Calu3 (cell line): ENCODE data around the gene SMCO2. TPM values are rescaled to one million over a fixed set of nuclear protein-coding genes. Genes with fewer than 3 reads are reported as not detected.

ENCODE experiments used
- BruUV-seq: library from RNA; stranded (reverse); fragments of 400-500 nt; replicated peaks from 2 replicates; lab custom pipeline; 2021; lab: Mats Ljungman, UMichigan
- CTCF ChIA-PET: fragments of 300-600 bp; sonication (Branson Sonifier 250); formaldehyde crosslinking; loops from one replicate; lab custom pipeline; 2022; ENCODE audit warnings: antibody characterized with exemption; lab: Charles Lee
- DNase-seq: peaks from one replicate; pipeline ENCODE4 v3.0.0; 2022
- H3K27ac Mint-ChIP-seq: one replicate; pipeline ENCODE4 v1.8.0; 2022; ENCODE audit warnings: mixed read lengths; ENCODE audit not compliant: unreplicated experiment
- H3K27me3 Mint-ChIP-seq: one replicate; pipeline ENCODE4 v1.8.0; 2022; ENCODE audit warnings: mixed read lengths; ENCODE audit not compliant: unreplicated experiment
- H3K36me3 Mint-ChIP-seq: one replicate; pipeline ENCODE4 v1.8.0; 2022; ENCODE audit warnings: mild to moderate bottlenecking, moderate library complexity, mixed read lengths; ENCODE audit not compliant: insufficient read depth, unreplicated experiment
- H3K4me1 Mint-ChIP-seq: one replicate; pipeline ENCODE4 v1.8.0; 2022; ENCODE audit warnings: mild to moderate bottlenecking, low read depth, mixed read lengths; ENCODE audit not compliant: unreplicated experiment
- H3K4me3 Mint-ChIP-seq: one replicate; pipeline ENCODE4 v1.8.0; 2022; ENCODE audit warnings: mild to moderate bottlenecking, low read depth, moderate library complexity, mixed read lengths; ENCODE audit not compliant: unreplicated experiment
- H3K9me3 Mint-ChIP-seq: one replicate; pipeline ENCODE4 v1.8.0; 2022; ENCODE audit warnings: low read depth, mixed read lengths; ENCODE audit not compliant: unreplicated experiment
- intact Hi-C: fragments of 100-400 bp; cut with micrococcal nuclease; formaldehyde crosslinking; loops from one replicate; pipeline ENCODE4 v1.10.0; 2022; ENCODE audit not compliant: unreplicated experiment
- total RNA-seq: library from RNA; stranded (reverse); gene quantifications from 2 replicates; pipeline ENCODE4 v1.2.3, GENCODE V29; 2022
- TF ChIP-seq, protein P1 (sequence below): fragments of 200-600 bp; IDR thresholded peaks from one replicate; pipeline ENCODE4 v1.8.0; 2022; ENCODE audit warnings: antibody characterized with exemption; ENCODE audit not compliant: unreplicated experiment

Gene SMCO2
- total RNA-seq, 1 experiment from 2014 or later, result 1.6 TPM

DNA sequence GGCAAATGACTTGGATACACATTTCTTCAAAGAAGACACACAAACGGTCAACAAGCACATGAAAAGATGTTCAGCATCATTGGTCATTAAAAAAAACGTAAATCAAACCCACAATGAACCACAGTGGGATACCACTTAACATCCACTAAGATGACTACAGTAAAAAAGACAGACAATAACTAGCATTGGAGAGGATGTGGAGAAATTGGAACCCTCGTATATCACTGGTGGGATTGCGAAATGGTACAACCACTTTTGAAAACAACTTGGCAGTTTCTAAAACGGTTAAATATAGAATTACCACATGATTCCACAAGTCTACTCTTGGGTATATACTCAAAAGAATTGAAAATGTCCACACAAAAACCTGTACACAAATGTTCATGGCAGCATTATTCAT, 52.2 kb downstream of the SMCO2 start:
- TF ChIP-seq, protein P1, sequence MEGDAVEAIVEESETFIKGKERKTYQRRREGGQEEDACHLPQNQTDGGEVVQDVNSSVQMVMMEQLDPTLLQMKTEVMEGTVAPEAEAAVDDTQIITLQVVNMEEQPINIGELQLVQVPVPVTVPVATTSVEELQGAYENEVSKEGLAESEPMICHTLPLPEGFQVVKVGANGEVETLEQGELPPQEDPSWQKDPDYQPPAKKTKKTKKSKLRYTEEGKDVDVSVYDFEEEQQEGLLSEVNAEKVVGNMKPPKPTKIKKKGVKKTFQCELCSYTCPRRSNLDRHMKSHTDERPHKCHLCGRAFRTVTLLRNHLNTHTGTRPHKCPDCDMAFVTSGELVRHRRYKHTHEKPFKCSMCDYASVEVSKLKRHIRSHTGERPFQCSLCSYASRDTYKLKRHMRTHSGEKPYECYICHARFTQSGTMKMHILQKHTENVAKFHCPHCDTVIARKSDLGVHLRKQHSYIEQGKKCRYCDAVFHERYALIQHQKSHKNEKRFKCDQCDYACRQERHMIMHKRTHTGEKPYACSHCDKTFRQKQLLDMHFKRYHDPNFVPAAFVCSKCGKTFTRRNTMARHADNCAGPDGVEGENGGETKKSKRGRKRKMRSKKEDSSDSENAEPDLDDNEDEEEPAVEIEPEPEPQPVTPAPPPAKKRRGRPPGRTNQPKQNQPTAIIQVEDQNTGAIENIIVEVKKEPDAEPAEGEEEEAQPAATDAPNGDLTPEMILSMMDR, result no peak
- no peak overlapping the region for H3K27ac Mint-ChIP-seq
- H3K4me3 Mint-ChIP-seq, result no peak overlapping the region

DNA sequence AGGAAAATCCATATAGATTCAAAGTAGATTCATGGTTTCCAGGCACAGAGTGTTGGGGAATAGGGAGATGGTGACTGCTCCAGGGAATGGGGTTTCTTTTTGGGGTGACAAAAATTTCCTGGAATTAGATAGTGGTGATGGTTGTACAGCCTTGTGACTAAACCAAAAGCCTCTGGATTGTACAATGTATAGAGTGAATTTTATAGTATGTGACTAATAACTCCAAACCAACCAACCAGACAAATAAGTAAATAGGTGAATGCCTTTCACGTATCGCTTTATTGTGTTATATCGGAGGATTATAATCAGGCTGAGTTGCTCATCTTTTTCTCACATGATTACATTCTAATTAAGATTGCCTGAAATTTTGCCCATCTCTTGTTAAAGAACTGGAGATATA, 52.8 kb downstream of the SMCO2 start:
- no peaks in the 10 kb centered on the region for H3K9me3 Mint-ChIP-seq
- no peak for DNase-seq
- no TSS peak for BruUV-seq
- peaks cover 3% of the 10 kb centered on the region for H3K36me3 Mint-ChIP-seq
- H3K4me3 Mint-ChIP-seq, result no peak overlapping the region
- intact Hi-C loops, result no loop called here
- CTCF ChIA-PET, result no interaction called here
- H3K27ac Mint-ChIP-seq, result no peak overlapping the region
- TF ChIP-seq, protein P1, result no peak
- H3K4me1 Mint-ChIP-seq, result no peaks in the 10 kb centered on the region
- H3K27me3 Mint-ChIP-seq, result no peaks in the 10 kb centered on the region

More for the DNA sequence above, 52.2 kb downstream of the SMCO2 start:
- intact Hi-C loops, result no loop called here
- H3K36me3 Mint-ChIP-seq, result peaks cover 3% of the 10 kb centered on the region
- DNase-seq, result no peak
- CTCF ChIA-PET, result no interaction called here
- no peaks in the 10 kb centered on the region for H3K9me3 Mint-ChIP-seq
- no peaks in the 10 kb centered on the region for H3K27me3 Mint-ChIP-seq
- BruUV-seq, result no TSS peak
- peaks cover 2% of the 10 kb centered on the region for H3K4me1 Mint-ChIP-seq

DNA sequence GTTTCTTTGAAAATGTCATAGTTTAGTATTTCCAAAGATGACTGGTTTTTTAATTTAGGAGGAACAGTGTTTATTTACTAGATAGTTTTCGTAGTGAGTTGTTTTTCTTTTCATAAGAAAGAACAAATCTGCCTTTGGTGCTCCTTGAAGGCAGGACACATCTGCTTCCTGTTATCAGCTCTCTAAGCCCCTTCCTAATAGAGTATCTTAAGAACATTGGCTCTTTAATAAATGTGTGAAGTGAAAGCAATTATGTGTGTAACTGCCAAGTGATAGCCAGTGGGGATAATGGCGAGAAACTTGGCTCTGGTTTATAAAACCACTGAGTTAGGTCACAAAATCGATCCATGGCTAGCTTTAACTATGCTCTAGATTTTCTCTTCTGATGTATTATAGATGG, 54.0 kb downstream of the SMCO2 start:
- intact Hi-C loops, result no loop called here
- H3K4me3 Mint-ChIP-seq, result no peak overlapping the region
- H3K36me3 Mint-ChIP-seq, result no peaks in the 10 kb centered on the region
- BruUV-seq, result no TSS peak
- CTCF ChIA-PET, result no interaction called here
- no peak overlapping the region for H3K27ac Mint-ChIP-seq
- H3K27me3 Mint-ChIP-seq, result no peaks in the 10 kb centered on the region
- DNase-seq, result no peak
- H3K4me1 Mint-ChIP-seq, result no peaks in the 10 kb centered on the region
- TF ChIP-seq, protein P1, result no peak
- H3K9me3 Mint-ChIP-seq, result no peaks in the 10 kb centered on the region

DNA sequence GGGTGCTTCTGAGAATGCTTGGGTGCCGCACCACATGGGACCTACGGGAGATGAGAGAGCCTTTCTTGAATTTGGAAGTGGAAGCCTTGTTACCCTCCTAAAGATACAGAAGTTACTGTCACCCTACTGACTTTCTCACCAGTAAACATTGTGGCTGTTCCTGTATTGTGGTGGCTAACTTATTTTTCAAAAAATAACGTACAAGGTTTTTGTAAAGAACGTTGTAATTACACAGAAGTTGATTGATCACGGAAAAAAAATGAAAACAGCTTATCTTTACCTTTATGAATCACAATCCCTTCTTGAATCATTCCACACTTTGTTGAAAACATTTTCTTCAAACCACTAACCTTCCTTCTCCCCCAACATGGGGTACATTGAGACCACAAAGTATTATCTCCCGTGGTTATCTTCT, 55.5 kb downstream of the SMCO2 start:
- CTCF ChIA-PET, result no interaction called here
- H3K4me3 Mint-ChIP-seq, result no peak overlapping the region

More for the DNA sequence above, 55.5 kb downstream of the SMCO2 start:
- no peak overlapping the region for H3K27ac Mint-ChIP-seq
- H3K36me3 Mint-ChIP-seq, result no peaks in the 10 kb centered on the region
- no TSS peak for BruUV-seq
- H3K9me3 Mint-ChIP-seq, result no peaks in the 10 kb centered on the region
- DNase-seq, result no peak
- no peaks in the 10 kb centered on the region for H3K27me3 Mint-ChIP-seq
- intact Hi-C loops, result no loop called here
- no peaks in the 10 kb centered on the region for H3K4me1 Mint-ChIP-seq
- TF ChIP-seq, protein P1, result no peak
